VCaP (cell line): ENCODE measurements around the gene PON3.

Source experiments
- H3K27ac ChIP-seq: fragments of 450-650 bp; 2 replicates; pipeline ENCODE4 v1.5.1; 2017
- TF ChIP-seq, protein P1 (sequence below): fragments of 450-650 bp; conservative IDR thresholded peaks from 2 replicates; pipeline ENCODE4 v1.5.1; 2017; ENCODE audit warnings: mild to moderate bottlenecking, moderate library complexity

The PON3 gene

DNA sequence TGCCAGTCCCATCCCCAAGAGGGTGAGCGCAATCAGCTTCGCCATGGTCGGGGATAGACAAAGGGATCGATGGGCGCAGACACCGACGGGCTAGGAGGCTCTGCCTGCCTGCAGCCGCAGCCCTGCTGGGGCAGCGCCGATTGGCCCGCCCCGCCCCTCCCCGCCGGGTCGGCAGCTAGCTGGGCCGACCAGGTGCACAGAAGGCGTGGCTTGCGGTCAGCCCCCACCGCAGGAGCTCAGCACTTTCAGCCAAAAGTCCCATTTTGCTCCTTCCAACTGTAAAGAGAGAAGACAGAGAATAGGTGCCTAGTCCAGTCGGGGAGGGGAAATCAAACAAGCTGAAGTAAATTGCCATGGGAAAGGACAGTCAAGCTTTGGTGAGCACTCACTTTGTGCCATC, 71.7 kb downstream of the PON3 start, which contains the start of gene PON1:
PON1 (minus strand) TSS at position 102 of the 400 bp plus-strand sequence; CDS start at position 45, 57 bp downstream.
- TF ChIP-seq, protein P1, sequence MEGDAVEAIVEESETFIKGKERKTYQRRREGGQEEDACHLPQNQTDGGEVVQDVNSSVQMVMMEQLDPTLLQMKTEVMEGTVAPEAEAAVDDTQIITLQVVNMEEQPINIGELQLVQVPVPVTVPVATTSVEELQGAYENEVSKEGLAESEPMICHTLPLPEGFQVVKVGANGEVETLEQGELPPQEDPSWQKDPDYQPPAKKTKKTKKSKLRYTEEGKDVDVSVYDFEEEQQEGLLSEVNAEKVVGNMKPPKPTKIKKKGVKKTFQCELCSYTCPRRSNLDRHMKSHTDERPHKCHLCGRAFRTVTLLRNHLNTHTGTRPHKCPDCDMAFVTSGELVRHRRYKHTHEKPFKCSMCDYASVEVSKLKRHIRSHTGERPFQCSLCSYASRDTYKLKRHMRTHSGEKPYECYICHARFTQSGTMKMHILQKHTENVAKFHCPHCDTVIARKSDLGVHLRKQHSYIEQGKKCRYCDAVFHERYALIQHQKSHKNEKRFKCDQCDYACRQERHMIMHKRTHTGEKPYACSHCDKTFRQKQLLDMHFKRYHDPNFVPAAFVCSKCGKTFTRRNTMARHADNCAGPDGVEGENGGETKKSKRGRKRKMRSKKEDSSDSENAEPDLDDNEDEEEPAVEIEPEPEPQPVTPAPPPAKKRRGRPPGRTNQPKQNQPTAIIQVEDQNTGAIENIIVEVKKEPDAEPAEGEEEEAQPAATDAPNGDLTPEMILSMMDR, result no peak

GRCh38 chr7:95323410-95324129, 72.6 kb downstream of the PON3 start:
- TF ChIP-seq, protein P1, result no peak
- peak overlapping the region; percentile 75 for H3K27ac ChIP-seq

More for the DNA sequence above, 71.7 kb downstream of the PON3 start, which contains the start of gene PON1:
- H3K27ac ChIP-seq, result peak within 1 kb of the TSS; percentile 75

- TF ChIP-seq, protein P1, result no peak
- peak overlapping the region; percentile 75 for H3K27ac ChIP-seq
Measured at GRCh38 chr7:95322854-95323253, 73.3 kb downstream of the PON3 start.

GRCh38 chr7:95322396-95322795, 73.8 kb downstream of the PON3 start:
- TF ChIP-seq, protein P1, result no peak
- peak overlapping the region; percentile 75 for H3K27ac ChIP-seq

- TF ChIP-seq, protein P1, result no peak
- H3K27ac ChIP-seq, result no peak overlapping the region
Measured at GRCh38 chr7:95321720-95322119, 74.5 kb downstream of the PON3 start.

GRCh38 chr7:95320651-95321050, 75.5 kb downstream of the PON3 start:
- TF ChIP-seq, protein P1, result no peak
- H3K27ac ChIP-seq, result no peak overlapping the region

- TF ChIP-seq, protein P1, result no peak
- no peak overlapping the region for H3K27ac ChIP-seq
Measured at GRCh38 chr7:95319570-95319969, 76.6 kb downstream of the PON3 start.
